ENCODE data around the gene CAMK1G.

- TF ChIP-seq CTCF (conservative IDR thresholded peaks at IDR 0.05) (no peak), EZH2 (IDR thresholded peaks at IDR 0.05; ENCODE audit: low read depth) (no peak)
Measured at GRCh38 chr1:209653915-209654351, 70.4 kb downstream of the CAMK1G start.

Data from PC-9 (cell line).